Measurements from ENCODE around the gene HRG.

DNA sequence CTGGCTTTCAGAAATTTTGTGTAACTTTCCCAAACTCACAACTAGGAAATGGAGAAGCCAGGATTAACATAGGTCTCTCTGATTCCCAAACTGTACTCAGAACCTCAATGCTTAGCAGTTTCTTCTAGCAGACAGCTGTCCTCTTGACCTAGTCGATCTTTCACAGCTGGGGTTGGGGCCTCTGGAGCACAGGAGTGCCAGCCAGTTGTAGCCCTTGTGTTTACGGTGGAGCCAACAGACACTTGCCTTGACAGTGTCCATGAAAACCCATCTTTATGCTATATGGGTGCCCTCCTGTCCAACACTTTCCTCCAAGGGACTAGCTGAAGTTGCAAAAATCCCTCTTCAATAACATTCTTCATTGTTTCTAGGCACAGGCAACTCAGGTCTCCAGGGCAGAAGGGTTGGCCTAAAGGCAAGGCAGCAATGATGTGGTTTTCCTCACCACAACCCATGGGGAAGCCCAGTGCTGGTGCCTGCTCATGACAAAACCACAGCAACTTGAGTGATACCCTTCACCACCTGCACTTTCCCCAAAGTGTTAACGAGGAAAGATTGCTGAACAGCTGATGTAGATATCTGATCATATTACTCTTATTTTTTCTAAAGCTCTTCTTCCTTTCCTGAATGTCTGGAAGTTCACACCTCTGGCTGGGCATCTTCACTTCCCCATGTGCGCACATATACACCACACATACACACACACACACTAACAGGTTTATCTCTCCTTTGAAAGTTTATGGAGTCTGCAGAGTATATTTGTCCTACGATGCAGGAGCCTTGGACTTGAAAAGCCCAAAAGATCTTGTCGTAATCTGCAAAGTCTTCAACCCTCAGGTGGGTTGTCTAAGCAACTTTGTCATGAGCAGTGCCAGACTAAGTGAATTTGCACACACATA, 40.3 kb downstream of the HRG start:
- TF ChIP-seq, protein P1, sequence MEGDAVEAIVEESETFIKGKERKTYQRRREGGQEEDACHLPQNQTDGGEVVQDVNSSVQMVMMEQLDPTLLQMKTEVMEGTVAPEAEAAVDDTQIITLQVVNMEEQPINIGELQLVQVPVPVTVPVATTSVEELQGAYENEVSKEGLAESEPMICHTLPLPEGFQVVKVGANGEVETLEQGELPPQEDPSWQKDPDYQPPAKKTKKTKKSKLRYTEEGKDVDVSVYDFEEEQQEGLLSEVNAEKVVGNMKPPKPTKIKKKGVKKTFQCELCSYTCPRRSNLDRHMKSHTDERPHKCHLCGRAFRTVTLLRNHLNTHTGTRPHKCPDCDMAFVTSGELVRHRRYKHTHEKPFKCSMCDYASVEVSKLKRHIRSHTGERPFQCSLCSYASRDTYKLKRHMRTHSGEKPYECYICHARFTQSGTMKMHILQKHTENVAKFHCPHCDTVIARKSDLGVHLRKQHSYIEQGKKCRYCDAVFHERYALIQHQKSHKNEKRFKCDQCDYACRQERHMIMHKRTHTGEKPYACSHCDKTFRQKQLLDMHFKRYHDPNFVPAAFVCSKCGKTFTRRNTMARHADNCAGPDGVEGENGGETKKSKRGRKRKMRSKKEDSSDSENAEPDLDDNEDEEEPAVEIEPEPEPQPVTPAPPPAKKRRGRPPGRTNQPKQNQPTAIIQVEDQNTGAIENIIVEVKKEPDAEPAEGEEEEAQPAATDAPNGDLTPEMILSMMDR (conservative IDR thresholded peaks at IDR 0.05; ENCODE audit: low read depth, low read length) = no peak
- no peak for TF ChIP-seq EZH2 (IDR thresholded peaks at IDR 0.05; ENCODE audit: borderline replicate concordance, low read depth, low read length, poor library complexity, severe bottlenecking)
